Left lobe of liver (tissue), 2 donors: Measurements from ENCODE around the gene SEMA4D. TPM values are rescaled to one million over a fixed set of nuclear protein-coding genes. Genes with fewer than 3 reads are reported as not detected.

Experiments used
- ATAC-seq: fragments of 200-7000 bp; cut with Tn5 transposase; one replicate; pipeline ENCODE4 v1.9.1; 2020; ENCODE audit warnings: mild to moderate bottlenecking, moderate library complexity
- DNase-seq: peaks from one replicate; pipeline ENCODE4 v3.0.0-alpha.2; 2020; ENCODE audit warnings: low spot score
- total RNA-seq: library from RNA; stranded (reverse); gene quantifications from one replicate; pipeline ENCODE4 v1.2.1, GENCODE V29; 2021
- donor health status: DM: no; HTN: no; CAD: no; lungs with moderate emphysema.
- donor health status: DM: no; HTN: yes; CAD: no.

The SEMA4D gene
- total RNA-seq, 1 donor from 2014 or later: 3.9 TPM

- no peak for ATAC-seq
- DNase-seq: no peak
These were observed 28.9 kb downstream of the SEMA4D start for GRCh38 chr9:89469003-89469402.

DNA sequence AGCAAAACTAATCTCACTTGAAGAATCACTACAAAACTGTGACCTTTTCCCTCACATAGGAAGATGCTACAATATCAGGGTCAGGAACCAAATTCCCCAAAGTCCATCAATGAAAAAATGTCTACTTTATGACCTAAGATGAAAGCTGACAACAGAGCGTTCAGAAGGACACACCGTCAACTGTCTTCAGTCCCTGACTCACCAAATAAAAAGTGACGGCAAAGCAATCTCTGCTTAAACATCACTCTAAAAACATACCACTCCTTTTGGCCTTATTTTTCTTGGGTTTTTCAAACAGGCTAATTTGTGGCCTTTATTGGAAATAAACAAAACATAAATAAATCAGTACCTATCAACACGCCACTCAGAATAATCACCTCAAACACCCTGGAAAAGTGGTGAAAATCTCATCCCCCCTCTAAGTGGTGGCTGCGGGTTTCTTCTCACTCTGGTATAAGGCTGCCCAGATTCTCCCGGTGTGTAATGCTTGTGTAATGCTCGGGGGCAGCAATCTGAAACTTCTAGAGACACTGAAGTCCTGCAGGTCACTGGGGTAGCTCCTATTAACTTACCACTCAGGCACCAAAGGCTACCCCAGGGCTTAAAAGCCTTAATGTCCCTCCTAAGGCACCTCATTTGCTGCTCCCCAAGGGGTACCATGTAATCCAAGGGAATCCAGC is 29.5 kb downstream of the SEMA4D start:
- ATAC-seq (no peak), DNase-seq (no peak)

DNA sequence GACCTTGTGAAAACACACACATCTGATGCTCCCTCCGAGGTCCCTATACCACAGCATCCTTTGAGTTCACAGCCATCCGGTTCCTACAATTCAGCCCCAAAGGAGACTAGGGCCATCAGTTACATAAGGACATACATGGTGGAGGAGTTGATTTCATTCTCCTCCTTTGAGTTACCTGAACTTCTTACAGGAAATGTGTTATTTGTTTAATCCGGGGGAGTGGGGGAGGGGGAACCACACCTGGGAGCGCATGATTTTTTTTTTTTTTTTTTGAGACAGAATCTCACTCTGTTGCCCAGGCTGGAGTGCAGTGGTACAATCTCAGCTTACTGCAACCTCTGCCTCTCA is 30.7 kb downstream of the SEMA4D start:
- ATAC-seq (no peak), DNase-seq (no peak)

DNA sequence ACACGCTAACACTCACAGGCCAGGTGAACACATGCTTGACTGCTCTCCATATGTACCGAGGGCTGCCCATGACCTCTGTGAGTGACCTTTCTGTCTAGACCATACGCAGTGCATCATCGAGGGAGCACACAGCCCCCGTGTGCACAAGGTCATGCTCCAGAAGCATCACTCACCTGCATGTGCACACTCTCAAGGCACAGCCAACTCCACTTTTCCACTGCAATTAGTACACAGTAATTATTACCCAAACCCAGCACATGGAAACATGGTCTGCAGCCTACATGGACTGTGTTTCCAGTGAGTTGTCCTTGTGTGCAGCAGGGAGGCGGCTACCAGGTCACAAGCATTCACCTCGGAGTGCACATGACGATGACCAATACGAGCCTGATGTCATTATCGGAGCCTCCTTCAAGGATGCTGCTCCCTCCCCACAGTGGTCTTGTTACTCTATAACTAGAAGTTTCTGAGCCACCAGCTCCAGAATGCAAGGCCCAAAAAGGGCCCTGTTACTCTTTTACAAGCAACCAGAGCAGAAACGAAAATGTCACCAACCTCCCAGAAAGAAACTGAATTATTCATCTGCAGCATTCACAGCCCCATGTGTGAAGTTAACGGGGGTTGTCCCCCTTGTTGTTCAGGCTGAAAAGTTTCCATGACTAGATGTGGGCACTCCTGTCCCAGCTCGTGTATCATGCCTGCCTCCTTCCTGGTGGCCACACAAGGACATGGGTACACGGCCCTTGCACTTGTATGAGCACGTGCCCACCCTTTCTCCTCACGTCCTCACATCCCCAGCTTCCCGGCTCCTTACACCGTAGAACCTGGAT is 31.2 kb downstream of the SEMA4D start:
- ATAC-seq: no peak
- DNase-seq: no peak

- DNase-seq (no peak), ATAC-seq (no peak)
These were observed 32.1 kb downstream of the SEMA4D start for GRCh38 chr9:89465726-89466308.

- no peak for DNase-seq
These were observed 32.9 kb downstream of the SEMA4D start for GRCh38 chr9:89465001-89465451.

GRCh38 chr9:89464300-89464901 is 33.5 kb downstream of the SEMA4D start:
- DNase-seq (no peak), ATAC-seq (no peak)

More at GRCh38 chr9:89465001-89465451, 32.9 kb downstream of the SEMA4D start:
- ATAC-seq: no peak

- ATAC-seq (no peak), DNase-seq (no peak)
These were observed 34.9 kb downstream of the SEMA4D start for GRCh38 chr9:89462817-89463683.

- DNase-seq (no peak), ATAC-seq (no peak)
These were observed 35.7 kb downstream of the SEMA4D start for GRCh38 chr9:89462199-89462598.

DNA sequence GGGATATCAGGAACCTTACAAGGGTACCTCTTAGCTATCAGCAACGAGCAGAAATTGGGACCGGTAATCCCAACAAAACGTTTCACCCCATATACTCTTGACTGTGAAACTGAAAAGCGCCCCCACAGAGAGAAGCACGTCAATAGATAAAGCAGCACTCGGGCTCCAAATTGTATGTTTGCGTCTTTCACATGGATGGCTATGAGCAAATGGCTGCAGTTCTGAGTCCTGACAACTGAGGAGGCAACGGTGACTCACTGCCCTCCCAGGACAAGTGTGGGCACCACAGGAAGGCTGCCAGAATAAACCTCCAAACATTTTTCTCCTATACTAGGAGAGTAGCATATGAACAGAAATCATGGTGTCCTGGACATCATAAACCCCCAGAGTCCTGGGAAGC is 36.6 kb downstream of the SEMA4D start:
- no peak for DNase-seq
- no peak for ATAC-seq

DNA sequence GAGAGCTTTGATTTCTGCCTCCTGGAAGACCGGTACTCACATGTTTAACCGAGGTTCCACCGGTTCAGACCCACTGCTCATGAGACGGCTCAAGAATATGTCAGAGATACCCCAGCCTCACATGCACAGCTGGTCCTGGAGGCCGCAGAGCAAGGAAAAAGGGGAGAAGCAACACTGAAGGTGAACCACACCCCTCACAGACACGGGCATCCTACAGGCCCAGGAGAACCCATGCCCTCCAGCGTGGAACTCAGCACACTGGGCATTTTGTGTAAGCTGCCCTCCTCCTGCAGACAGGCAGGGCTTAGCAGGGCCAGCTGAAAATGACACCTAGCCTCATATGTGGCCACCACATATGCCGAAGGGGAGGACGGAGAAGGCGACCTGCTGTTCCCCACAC is 37.4 kb downstream of the SEMA4D start:
- DNase-seq (no peak), ATAC-seq (no peak)

- ATAC-seq (no peak), DNase-seq (no peak)
These were observed 39.0 kb downstream of the SEMA4D start for GRCh38 chr9:89458768-89459496.

- no peak for ATAC-seq
- no peak for DNase-seq
These were observed 40.5 kb downstream of the SEMA4D start for GRCh38 chr9:89457376-89457855.

- no peak for ATAC-seq
- no peak for DNase-seq
These were observed 42.5 kb downstream of the SEMA4D start for GRCh38 chr9:89455356-89455824.

- DNase-seq (no peak), ATAC-seq (no peak)
These were observed 43.2 kb downstream of the SEMA4D start for GRCh38 chr9:89454498-89455355.

GRCh38 chr9:89453452-89453851 is 44.5 kb downstream of the SEMA4D start:
- no peak for ATAC-seq
- DNase-seq: no peak

DNA sequence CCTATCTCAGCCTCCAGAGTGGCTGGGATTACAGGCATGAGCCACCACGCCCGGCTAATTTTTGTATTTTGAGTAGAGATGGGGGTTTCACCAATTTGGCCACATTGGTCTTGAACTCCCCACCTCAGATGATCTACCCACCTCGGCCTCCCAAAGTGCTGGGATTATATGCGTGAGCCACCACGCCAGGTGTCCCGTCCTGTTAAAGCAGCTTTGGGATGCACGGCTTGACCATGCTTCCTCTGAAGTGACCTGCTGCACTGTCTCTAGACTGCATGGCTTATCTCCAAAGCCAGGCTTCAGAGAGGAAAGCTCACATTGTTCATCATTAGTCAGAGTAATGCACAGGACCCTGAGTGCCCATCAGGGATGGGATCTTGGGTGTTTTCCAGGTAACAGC is 45.4 kb downstream of the SEMA4D start:
- no peak for DNase-seq
- ATAC-seq: no peak

DNA sequence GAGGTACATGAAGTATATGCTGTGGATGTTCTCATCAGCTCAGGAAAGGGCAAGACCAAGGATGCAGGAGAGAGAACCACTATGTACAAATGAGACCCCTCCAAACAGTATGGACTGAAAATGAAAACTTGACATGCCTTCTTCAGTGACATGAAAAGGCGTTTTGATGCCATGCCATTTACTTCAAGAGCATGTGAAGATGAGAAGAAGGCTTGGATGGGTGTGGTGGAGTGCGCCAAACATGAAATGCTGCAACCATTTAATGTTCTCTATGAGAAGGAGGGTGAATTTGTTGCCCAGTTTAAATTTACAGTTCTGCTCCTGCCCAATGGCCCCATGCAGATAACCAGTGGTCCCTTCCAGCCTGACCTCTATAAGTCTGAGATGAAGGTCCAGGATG is 47.7 kb downstream of the SEMA4D start:
- ATAC-seq: no peak
- no peak for DNase-seq

GRCh38 chr9:89449261-89449671 is 48.6 kb downstream of the SEMA4D start:
- ATAC-seq (no peak), DNase-seq (no peak)
